ENCODE results near the gene MYO18B. TPM values are rescaled to one million over a fixed set of nuclear protein-coding genes. Genes with fewer than 3 reads are reported as not detected.

MYO18B gene
- total RNA-seq, 1 experiment from 2014 or later = 0.05 TPM

- Histone ChIP-seq H3K4me3 (replicated peaks in 1 of 2; ENCODE audit: low read depth in 1 of 2, low read length in 2 of 2) (no peak overlapping the region), H3K4me2 (ENCODE audit: low read length) (no peak overlapping the region), H3K4me1 (ENCODE audit: control insufficient read depth in 1 of 2, insufficient read depth in 2 of 2, low read length in 2 of 2) (no peaks in the 10 kb centered on the region), H3K9me3 (ENCODE audit: control insufficient read depth in 1 of 2, insufficient read depth in 1 of 2, low read depth in 1 of 2, low read length in 2 of 2) (no peaks in the 10 kb centered on the region), H2AFZ (ENCODE audit: low read depth, low read length, poor library complexity, severe bottlenecking) (no peak overlapping the region), H4K20me1 (ENCODE audit: insufficient read depth) (no peaks in the 10 kb centered on the region), H3K9ac (ENCODE audit: low read length) (no peak overlapping the region), H3K27ac (ENCODE audit: low read depth, low read length) (no peak overlapping the region), H3K79me2 (ENCODE audit: insufficient read depth, low read length) (no peaks in the 10 kb centered on the region), H3K9me2 (ENCODE audit: insufficient read depth) (no peaks in the 10 kb centered on the region), H3K36me3 (ENCODE audit: control insufficient read depth in 1 of 2, insufficient read depth in 2 of 2, low read length in 2 of 2) (no peaks in the 10 kb centered on the region), H3K27me3 (ENCODE audit: insufficient read depth, low read length) (no peaks in the 10 kb centered on the region)
- ChIA-PET CTCF (no interaction called here), POLR2A (no interaction called here), RAD21 (ENCODE audit: low non-redundant PET in 1 of 2, low total read pairs in 2 of 2, uncharacterized antibody in 2 of 2, unreplicated experiment in 2 of 2) (no interaction called here)
- intact Hi-C loops (cut with micrococcal nuclease) = no loop called here
- ATAC-seq (no peak), DNase-seq (ENCODE audit: low read depth, low spot score) (no peak)
- no TSS peak for BruUV-seq (replicated peaks)
- no peak for TF ChIP-seq JUND (IDR thresholded peaks at IDR 0.05)
- TF ChIP-seq EZH2 (IDR thresholded peaks at IDR 0.05) = no peak
- TF ChIP-seq CEBPB (IDR thresholded peaks at IDR 0.05; ENCODE audit: low read depth) = no peak
- no peak for TF ChIP-seq ZBTB33 (IDR thresholded peaks at IDR 0.05; ENCODE audit: extremely low read depth, insufficient replicate concordance, low read length)
- TF ChIP-seq FOSL1 (IDR thresholded peaks at IDR 0.05; ENCODE audit: low read depth) = no peak
- no peak for TF ChIP-seq REST (IDR thresholded peaks at IDR 0.05; ENCODE audit: low read depth)
Observed at GRCh38 chr22:25696763-25697162, 45.2 kb upstream of the MYO18B start.
